ENCODE data around the gene LRRN2.

DNA sequence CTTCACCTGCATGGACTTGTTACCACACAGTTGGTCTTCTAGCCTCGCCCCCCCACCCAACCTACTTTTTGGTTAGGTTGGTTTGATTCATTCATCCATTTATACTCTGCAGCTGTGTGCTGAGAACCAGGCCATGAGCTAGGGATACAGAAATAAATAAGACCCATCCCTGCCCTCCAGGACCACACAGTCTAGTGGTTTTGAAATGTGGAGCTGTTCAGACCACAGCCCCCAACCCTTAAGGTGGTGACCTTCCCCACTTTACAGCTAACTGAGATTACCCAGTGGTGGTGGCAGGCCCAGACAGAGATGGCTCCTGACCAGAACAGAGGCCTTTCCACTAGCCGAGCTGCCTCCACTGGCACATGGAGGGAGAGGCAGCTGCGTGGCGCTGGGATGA, 37.0 kb downstream of the LRRN2 start:
- TF ChIP-seq RELA (CRISPR knock-in tag; IDR thresholded peaks at IDR 0.05; ENCODE audit: borderline replicate concordance) (no peak), SMAD3 (CRISPR knock-in tag; IDR thresholded peaks at IDR 0.05; ENCODE audit: borderline replicate concordance) (no peak)
- TF ChIP-seq, protein P1, sequence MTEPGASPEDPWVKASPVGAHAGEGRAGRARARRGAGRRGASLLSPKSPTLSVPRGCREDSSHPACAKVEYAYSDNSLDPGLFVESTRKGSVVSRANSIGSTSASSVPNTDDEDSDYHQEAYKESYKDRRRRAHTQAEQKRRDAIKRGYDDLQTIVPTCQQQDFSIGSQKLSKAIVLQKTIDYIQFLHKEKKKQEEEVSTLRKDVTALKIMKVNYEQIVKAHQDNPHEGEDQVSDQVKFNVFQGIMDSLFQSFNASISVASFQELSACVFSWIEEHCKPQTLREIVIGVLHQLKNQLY (CRISPR knock-in tag; IDR thresholded peaks at IDR 0.05), result no peak

Data from WTC11 (cell line).